Body of pancreas (tissue), 4 donors: Measurements from ENCODE around the gene CACNB3.

Experiments used
- CTCF ChIP-seq, 7 experiments: fragments of 450-650 bp in 4 of 7; fragments of 200-600 bp in 3 of 7; sonication (generic) in 3 of 7; IDR thresholded peaks; one replicate each; pipeline ENCODE4 v1.5.1; 2016 to 2019; ENCODE audit warnings: antibody characterized with exemption in 7 of 7
- POLR2A ChIP-seq, 3 donors: fragments of 450-650 bp; IDR thresholded peaks; one replicate each; pipeline ENCODE4 v1.6.1; 2016; ENCODE audit warnings: antibody characterized with exemption in 3 of 3, mild to moderate bottlenecking in 2 of 3

- no peak for TF ChIP-seq CTCF (IDR thresholded peaks at IDR 0.05)
- TF ChIP-seq POLR2A (IDR thresholded peaks at IDR 0.05), result no peak
Observed at GRCh38 chr12:48868451-48868850, 50.2 kb downstream of the CACNB3 start.
